GM18507 (cell line): ENCODE results near the gene SLC22A16.

Experiments used
- DNase-seq: peaks from one replicate; pipeline ENCODE4 v3.0.0; 2011; ENCODE audit warnings: low read depth; ENCODE audit not compliant: insufficient read length; ENCODE audit errors: extremely low spot score
- FAIRE-seq: peaks from 2 replicates; lab custom pipeline; 2011; peaks lifted over from hg19 to GRCh38; lab: Jason Lieb, UNC

Gene SLC22A16

GRCh38 chr6:110414669-110415068 lies 61.7 kb downstream of the SLC22A16 start:
- no peak for DNase-seq
- no peak for FAIRE-seq

GRCh38 chr6:110412360-110412759 lies 64.1 kb downstream of the SLC22A16 start:
- DNase-seq (no peak), FAIRE-seq (no peak)

GRCh38 chr6:110410511-110410910 lies 65.9 kb downstream of the SLC22A16 start:
- no peak for FAIRE-seq

GRCh38 chr6:110409794-110410193 lies 66.6 kb downstream of the SLC22A16 start:
- FAIRE-seq (no peak), DNase-seq (no peak)

More at GRCh38 chr6:110410511-110410910, 65.9 kb downstream of the SLC22A16 start:
- no peak for DNase-seq

- DNase-seq: no peak
- no peak for FAIRE-seq
Observed at GRCh38 chr6:110408901-110409300, 67.5 kb downstream of the SLC22A16 start.

GRCh38 chr6:110404607-110405006 lies 71.8 kb downstream of the SLC22A16 start:
- FAIRE-seq (no peak), DNase-seq (no peak)

- FAIRE-seq (no peak), DNase-seq (no peak)
Observed at GRCh38 chr6:110401585-110402176, 74.7 kb downstream of the SLC22A16 start.

- DNase-seq (no peak), FAIRE-seq (no peak)
Observed at GRCh38 chr6:110400208-110400607, 76.2 kb downstream of the SLC22A16 start.

GRCh38 chr6:110399219-110400071 lies 77.0 kb downstream of the SLC22A16 start:
- FAIRE-seq (no peak), DNase-seq (no peak)

GRCh38 chr6:110398778-110399177 lies 77.6 kb downstream of the SLC22A16 start:
- FAIRE-seq: no peak
- DNase-seq: no peak

GRCh38 chr6:110395221-110395620 lies 81.2 kb downstream of the SLC22A16 start:
- FAIRE-seq: no peak
- DNase-seq: no peak

- DNase-seq: no peak
Observed at GRCh38 chr6:110394409-110394808, 82.0 kb downstream of the SLC22A16 start.

GRCh38 chr6:110392727-110393126 lies 83.7 kb downstream of the SLC22A16 start:
- FAIRE-seq: no peak
- no peak for DNase-seq

More at GRCh38 chr6:110394409-110394808, 82.0 kb downstream of the SLC22A16 start:
- no peak for FAIRE-seq

- FAIRE-seq (no peak), DNase-seq (no peak)
Observed at GRCh38 chr6:110390404-110390803, 86.0 kb downstream of the SLC22A16 start.

- FAIRE-seq (no peak), DNase-seq (no peak)
Observed at GRCh38 chr6:110389689-110390382, 86.6 kb downstream of the SLC22A16 start.

- DNase-seq (no peak), FAIRE-seq (no peak)
Observed at GRCh38 chr6:110387986-110388385, 88.4 kb downstream of the SLC22A16 start.

GRCh38 chr6:110385458-110385863 lies 91.0 kb downstream of the SLC22A16 start:
- DNase-seq (no peak), FAIRE-seq (no peak)

- FAIRE-seq: no peak
Observed at GRCh38 chr6:110378552-110378951, 97.9 kb downstream of the SLC22A16 start.

More at GRCh38 chr6:110378552-110378951, 97.9 kb downstream of the SLC22A16 start:
- DNase-seq: no peak
